HepG2 (cell line): ENCODE results near the gene MTRF1. TPM values are rescaled to one million over a fixed set of nuclear protein-coding genes. Genes with fewer than 3 reads are reported as not detected.
A peak's percentile ranks its signal among the peaks of the same experiment; 100 is the strongest.

Experiments
- CREB1 ChIP-seq, 2 experiments: fragments of 450-650 bp in 1 of 2; IDR thresholded peaks; 2 replicates each; pipeline ENCODE4 v1.6.1; 2016 to 2017; ENCODE audit warnings: control low read depth in 1 of 2, mild to moderate bottlenecking in 1 of 2, missing compliant biosample characterization in 1 of 2, missing genetic modification characterization in 1 of 2
- EED ChIP-seq: sonication (generic); formaldehyde crosslinking; IDR thresholded peaks from 2 replicates; pipeline ENCODE4 v1.5.0; 2020; ENCODE audit warnings: mild to moderate bottlenecking, missing genetic modification reagents
- SALL2 ChIP-seq: sonication (generic); formaldehyde crosslinking; IDR thresholded peaks from 2 replicates; pipeline ENCODE4 v1.8.1; 2023; ENCODE audit warnings: mild to moderate bottlenecking, missing genetic modification reagents, inconsistent platforms
- ZNF747 ChIP-seq: sonication (generic); formaldehyde crosslinking; IDR thresholded peaks from 2 replicates; pipeline ENCODE4 v1.8.1; 2023; ENCODE audit warnings: missing genetic modification reagents, mild to moderate bottlenecking, borderline replicate concordance
- ZNF749 ChIP-seq: sonication (generic); formaldehyde crosslinking; IDR thresholded peaks from 2 replicates; pipeline ENCODE4 v1.8.0; 2022; ENCODE audit warnings: mild to moderate bottlenecking, missing genetic modification reagents, moderate library complexity, borderline replicate concordance
- ZNF816 ChIP-seq: sonication (generic); formaldehyde crosslinking; IDR thresholded peaks from 2 replicates; pipeline ENCODE4 v1.8.0; 2022; ENCODE audit warnings: missing genetic modification reagents, mild to moderate bottlenecking, borderline replicate concordance
- polyA plus RNA-seq, 8 experiments: library from polyadenylated mRNA; depleted of rRNA in 3 of 8; stranded (reverse) in 7 of 8; unstranded in 1 of 8; fragments of >200 nt; fragmentation: Illumina TruSeq in 4 of 8; extraction: Trizol in 4 of 8; gene quantifications; 2 replicates each; pipeline versions ENCODE4 v1.2.1 to v1.2.3, GENCODE V29; 2011 to 2016; ENCODE audit warnings: low read depth in 4 of 8, missing spikeins in 1 of 8, mixed read lengths in 1 of 8; ENCODE audit not compliant: insufficient read depth in 1 of 8
- total RNA-seq, 5 experiments: library from RNA; depleted of rRNA; stranded (reverse); fragments of >200 nt; fragmentation: Illumina TruSeq; extraction: Trizol; gene quantifications; 2 replicates each; pipeline ENCODE4 v1.2.3, GENCODE V29; 2016; ENCODE audit warnings: low read depth in 1 of 5
- TF ChIP-seq, protein P1 (sequence below): sonication (generic); formaldehyde crosslinking; IDR thresholded peaks from 2 replicates; pipeline ENCODE4 v1.4.0; 2020; ENCODE audit warnings: missing genetic modification reagents
- TF ChIP-seq, protein P2 (sequence below): sonication (generic); formaldehyde crosslinking; IDR thresholded peaks from 2 replicates; pipeline ENCODE4 v1.4.0; 2020; ENCODE audit warnings: mild to moderate bottlenecking, missing genetic modification reagents
- TF ChIP-seq, protein P3 (sequence below): sonication (generic); formaldehyde crosslinking; IDR thresholded peaks from 2 replicates; pipeline ENCODE4 v1.4.0; 2020; ENCODE audit warnings: missing genetic modification reagents, borderline replicate concordance

Gene MTRF1
- total and polyA plus RNA-seq, 2 of the 13 experiments (the other 11 are each of a cell fraction or from before 2014, with no cell fraction given) = 21.6 to 27.2 TPM

DNA sequence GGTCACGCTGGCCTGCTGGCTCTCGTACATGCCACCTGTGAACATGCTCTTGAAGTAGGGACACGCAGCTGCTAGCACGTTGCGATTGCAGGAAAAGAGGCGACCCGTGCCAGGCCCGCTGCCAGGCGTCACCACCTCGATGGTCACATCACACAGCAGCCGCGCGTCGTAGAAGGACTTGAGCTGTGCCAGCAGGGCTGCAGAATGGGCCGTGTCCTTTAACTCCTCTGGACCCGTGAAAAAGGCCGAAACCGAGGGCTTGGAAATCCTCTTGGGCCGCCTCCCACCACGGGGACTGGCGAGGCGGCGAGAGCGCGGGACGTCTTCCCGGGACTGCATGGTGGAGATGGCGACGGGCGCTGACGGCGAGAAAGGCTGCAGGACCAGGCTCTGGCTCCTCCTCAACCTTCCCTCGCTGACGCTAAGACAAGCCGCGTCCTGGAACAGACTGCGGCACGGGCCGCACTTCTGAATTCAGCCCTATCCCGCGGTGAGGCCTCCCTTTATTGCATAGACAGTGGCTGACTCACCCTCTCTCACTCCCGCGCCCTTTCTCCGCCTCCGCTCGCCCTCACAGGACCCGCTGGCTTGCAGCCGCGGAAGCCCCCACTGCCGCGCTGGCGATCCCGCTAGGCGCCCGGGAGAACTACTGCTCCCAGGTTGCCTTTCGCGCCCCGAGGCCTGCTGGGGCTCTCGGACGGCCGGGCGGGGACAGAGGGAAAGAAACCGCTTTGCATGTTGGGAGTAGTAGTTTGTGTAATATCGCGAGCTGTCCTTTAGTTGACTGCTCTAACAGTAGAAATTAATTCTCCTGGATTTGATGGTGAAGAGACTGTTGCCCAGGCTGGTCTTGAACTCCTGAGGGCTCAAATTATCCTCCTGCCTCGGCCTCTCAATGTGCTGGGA is 69.2 kb downstream of the MTRF1 start, which contains the start of gene KBTBD7 (continued):
- TF ChIP-seq, protein P1, sequence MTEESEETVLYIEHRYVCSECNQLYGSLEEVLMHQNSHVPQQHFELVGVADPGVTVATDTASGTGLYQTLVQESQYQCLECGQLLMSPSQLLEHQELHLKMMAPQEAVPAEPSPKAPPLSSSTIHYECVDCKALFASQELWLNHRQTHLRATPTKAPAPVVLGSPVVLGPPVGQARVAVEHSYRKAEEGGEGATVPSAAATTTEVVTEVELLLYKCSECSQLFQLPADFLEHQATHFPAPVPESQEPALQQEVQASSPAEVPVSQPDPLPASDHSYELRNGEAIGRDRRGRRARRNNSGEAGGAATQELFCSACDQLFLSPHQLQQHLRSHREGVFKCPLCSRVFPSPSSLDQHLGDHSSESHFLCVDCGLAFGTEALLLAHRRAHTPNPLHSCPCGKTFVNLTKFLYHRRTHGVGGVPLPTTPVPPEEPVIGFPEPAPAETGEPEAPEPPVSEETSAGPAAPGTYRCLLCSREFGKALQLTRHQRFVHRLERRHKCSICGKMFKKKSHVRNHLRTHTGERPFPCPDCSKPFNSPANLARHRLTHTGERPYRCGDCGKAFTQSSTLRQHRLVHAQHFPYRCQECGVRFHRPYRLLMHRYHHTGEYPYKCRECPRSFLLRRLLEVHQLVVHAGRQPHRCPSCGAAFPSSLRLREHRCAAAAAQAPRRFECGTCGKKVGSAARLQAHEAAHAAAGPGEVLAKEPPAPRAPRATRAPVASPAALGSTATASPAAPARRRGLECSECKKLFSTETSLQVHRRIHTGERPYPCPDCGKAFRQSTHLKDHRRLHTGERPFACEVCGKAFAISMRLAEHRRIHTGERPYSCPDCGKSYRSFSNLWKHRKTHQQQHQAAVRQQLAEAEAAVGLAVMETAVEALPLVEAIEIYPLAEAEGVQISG (CRISPR knock-in tag) = peak; percentile 89
- TF ChIP-seq EED (peak; percentile 10; the same call in 1 of the 2 replicates), CREB1 (IDR thresholded peaks at IDR 0.05) (peak; percentile 34; the same call in 1 of the 2 replicates), CREB1 (CRISPR knock-in tag; IDR thresholded peaks at IDR 0.05) (peak; percentile 87), SALL2 (CRISPR knock-in tag) (peak; percentile 91), ZNF747 (peak; percentile 54; the same call in 1 of the 2 replicates), ZNF816 (0 out of 2 replicates have a peak, but pooled peaks have one; percentile 74), ZNF749 (CRISPR knock-in tag) (0 out of 2 replicates have a peak, but pooled peaks have one; percentile 12)
- TF ChIP-seq, protein P2, sequence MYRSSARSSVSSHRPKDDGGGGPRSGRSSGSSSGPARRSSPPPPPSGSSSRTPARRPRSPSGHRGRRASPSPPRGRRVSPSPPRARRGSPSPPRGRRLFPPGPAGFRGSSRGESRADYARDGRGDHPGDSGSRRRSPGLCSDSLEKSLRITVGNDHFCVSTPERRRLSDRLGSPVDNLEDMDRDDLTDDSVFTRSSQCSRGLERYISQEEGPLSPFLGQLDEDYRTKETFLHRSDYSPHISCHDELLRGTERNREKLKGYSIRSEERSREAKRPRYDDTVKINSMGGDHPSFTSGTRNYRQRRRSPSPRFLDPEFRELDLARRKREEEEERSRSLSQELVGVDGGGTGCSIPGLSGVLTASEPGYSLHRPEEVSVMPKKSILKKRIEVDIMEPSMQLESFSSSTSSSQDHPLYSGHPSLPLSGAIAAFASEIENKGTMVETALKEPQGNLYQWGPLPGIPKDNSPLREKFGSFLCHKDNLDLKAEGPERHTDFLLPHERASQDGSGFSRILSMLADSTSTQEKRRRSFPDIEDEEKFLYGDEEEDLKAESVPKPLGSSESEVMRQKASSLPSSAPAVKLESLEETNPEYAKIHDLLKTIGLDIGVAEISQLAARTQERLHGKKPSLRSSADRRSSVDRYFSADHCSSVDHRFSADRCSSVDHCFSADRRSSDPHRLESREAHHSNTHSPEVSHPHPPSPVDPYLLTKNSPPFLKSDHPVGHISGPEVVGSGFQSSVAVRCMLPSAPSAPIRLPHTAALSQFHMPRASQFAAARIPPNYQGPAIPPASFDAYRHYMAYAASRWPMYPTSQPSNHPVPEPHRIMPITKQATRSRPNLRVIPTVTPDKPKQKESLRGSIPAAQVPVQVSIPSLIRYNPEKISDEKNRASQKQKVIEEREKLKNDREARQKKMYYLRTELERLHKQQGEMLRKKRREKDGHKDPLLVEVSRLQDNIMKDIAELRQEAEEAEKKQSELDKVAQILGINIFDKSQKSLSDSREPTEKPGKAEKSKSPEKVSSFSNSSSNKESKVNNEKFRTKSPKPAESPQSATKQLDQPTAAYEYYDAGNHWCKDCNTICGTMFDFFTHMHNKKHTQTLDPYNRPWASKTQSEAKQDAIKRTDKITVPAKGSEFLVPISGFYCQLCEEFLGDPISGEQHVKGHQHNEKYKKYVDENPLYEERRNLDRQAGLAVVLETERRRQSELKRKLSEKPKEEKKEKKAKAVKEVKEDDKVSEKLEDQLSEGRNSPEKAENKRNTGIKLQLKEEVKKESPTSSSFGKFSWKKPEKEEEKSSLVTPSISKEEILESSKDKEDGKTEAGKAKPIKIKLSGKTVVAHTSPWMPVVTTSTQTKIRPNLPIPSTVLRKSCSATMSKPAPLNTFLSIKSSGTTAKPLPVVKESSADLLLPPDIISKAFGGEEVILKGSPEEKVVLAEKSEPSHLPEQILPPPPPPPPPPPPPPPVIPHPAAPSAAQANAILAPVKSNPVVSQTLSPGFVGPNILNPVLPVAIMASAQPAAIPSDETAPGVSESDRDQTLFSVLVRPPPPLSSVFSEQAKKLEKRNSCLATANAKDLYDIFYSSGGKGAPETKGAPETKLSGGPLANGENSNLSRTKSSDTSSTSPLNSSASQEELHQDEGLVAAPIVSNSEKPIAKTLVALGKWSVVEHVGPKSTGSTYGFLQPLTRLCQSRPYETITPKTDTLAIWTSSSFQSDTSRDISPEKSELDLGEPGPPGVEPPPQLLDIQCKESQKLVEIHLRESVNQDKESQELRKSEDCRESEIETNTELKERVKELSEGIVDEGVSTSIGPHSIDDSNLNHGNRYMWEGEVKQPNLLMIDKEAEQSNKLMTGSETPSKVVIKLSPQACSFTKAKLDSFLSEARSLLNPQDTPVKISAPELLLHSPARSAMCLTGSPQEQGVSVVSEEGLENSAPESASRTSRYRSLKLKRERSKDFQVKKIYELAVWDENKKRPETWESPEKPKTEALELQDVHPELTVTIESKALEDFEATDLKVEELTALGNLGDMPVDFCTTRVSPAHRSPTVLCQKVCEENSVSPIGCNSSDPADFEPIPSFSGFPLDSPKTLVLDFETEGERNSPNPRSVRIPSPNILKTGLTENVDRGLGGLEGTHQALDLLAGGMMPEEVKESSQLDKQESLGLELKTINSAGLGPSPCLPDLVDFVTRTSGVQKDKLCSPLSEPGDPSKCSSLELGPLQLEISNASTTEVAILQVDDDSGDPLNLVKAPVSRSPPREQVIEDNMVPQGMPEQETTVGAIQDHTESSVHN (CRISPR knock-in tag) = 0 out of 2 replicates have a peak, but pooled peaks have one; percentile 31
- TF ChIP-seq, protein P3, sequence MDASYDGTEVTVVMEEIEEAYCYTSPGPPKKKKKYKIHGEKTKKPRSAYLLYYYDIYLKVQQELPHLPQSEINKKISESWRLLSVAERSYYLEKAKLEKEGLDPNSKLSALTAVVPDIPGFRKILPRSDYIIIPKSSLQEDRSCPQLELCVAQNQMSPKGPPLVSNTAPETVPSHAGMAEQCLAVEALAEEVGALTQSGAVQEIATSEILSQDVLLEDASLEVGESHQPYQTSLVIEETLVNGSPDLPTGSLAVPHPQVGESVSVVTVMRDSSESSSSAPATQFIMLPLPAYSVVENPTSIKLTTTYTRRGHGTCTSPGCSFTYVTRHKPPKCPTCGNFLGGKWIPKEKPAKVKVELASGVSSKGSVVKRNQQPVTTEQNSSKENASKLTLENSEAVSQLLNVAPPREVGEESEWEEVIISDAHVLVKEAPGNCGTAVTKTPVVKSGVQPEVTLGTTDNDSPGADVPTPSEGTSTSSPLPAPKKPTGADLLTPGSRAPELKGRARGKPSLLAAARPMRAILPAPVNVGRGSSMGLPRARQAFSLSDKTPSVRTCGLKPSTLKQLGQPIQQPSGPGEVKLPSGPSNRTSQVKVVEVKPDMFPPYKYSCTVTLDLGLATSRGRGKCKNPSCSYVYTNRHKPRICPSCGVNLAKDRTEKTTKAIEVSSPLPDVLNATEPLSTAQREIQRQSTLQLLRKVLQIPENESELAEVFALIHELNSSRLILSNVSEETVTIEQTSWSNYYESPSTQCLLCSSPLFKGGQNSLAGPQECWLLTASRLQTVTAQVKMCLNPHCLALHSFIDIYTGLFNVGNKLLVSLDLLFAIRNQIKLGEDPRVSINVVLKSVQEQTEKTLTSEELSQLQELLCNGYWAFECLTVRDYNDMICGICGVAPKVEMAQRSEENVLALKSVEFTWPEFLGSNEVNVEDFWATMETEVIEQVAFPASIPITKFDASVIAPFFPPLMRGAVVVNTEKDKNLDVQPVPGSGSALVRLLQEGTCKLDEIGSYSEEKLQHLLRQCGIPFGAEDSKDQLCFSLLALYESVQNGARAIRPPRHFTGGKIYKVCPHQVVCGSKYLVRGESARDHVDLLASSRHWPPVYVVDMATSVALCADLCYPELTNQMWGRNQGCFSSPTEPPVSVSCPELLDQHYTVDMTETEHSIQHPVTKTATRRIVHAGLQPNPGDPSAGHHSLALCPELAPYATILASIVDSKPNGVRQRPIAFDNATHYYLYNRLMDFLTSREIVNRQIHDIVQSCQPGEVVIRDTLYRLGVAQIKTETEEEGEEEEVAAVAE (CRISPR knock-in tag) = peak; percentile 40; the same call in 1 of the 2 replicates
